HCT116 (cell line): Measurements from ENCODE around the gene ZNF576. TPM values are rescaled to one million over a fixed set of nuclear protein-coding genes. Genes with fewer than 3 reads are reported as not detected.

Experiments
- ATAC-seq: fragments of 200-7000 bp; cut with Tn5 transposase; 2 replicates; pipeline ENCODE4 v1.9.1; 2020; ENCODE audit warnings: mild to moderate bottlenecking, moderate library complexity
- BruUV-seq: library from RNA; stranded (reverse); fragments of 400-500 nt; replicated peaks from 2 replicates; lab custom pipeline; 2021; lab: Mats Ljungman, UMichigan
- CTCF ChIA-PET: fragments of 300-600 bp; sonication (Branson Sonifier 250); formaldehyde crosslinking; loops from one replicate; lab custom pipeline; 2021; ENCODE audit warnings: antibody characterized with exemption; lab: Charles Lee
- POLR2A ChIA-PET: fragments of 300-600, 350-600 bp; sonication (Branson Sonifier 250); formaldehyde crosslinking; loops from one replicate; lab custom pipeline; 2021; ENCODE audit warnings: antibody characterized with exemption; lab: Charles Lee
- RAD21 ChIA-PET, 2 experiments: fragments of 300-600 bp; sonication (Branson Sonifier 250); formaldehyde crosslinking; loops; one replicate each; lab custom pipeline; 2023; ENCODE audit warnings: low total read pairs in 2 of 2; ENCODE audit not compliant: uncharacterized antibody in 2 of 2, unreplicated experiment in 2 of 2, low non-redundant PET in 1 of 2; lab: Charles Lee
- DNase-seq: peaks from one replicate; pipeline ENCODE4 v3.0.0-alpha.2; 2010; ENCODE audit warnings: low read depth, low spot score
- H2AFZ ChIP-seq: fragments of 200-600 bp; shearing (Covaris generic), sonication (generic); 2 replicates; pipeline ENCODE4 v1.6.1; 2017; ENCODE audit warnings: low read depth, mixed run types, mixed read lengths, antibody characterized with exemption, low read length; ENCODE audit not compliant: poor library complexity, severe bottlenecking
- H3K27ac ChIP-seq: 2 replicates; pipeline ENCODE4 v1.5.1; 2012; ENCODE audit warnings: low read depth, low read length
- H3K27me3 ChIP-seq: fragments of 200-600 bp; sonication (generic); 2 replicates; pipeline ENCODE4 v1.6.1; 2016; ENCODE audit warnings: mixed run types, low read length, mixed read lengths; ENCODE audit not compliant: insufficient read depth
- H3K36me3 ChIP-seq, 2 experiments: fragments of 200-500 bp in 1 of 2; fragments of 200-600 bp in 1 of 2; sonication (Bioruptor generic) in 1 of 2; sonication (generic) in 1 of 2; 2 replicates each; pipeline versions ENCODE4 v1.5.1 to v1.6.1; 2014 to 2016; ENCODE audit warnings: low read length in 2 of 2, inconsistent platforms in 1 of 2, mixed read lengths in 1 of 2, mixed run types in 1 of 2; ENCODE audit not compliant: insufficient read depth in 2 of 2, control insufficient read depth in 1 of 2
- H3K4me1 ChIP-seq, 2 experiments: fragments of 200-600 bp in 1 of 2; sonication (generic) in 1 of 2; 2 replicates each; pipeline versions ENCODE4 v1.5.1 to v1.6.1; 2012 to 2017; ENCODE audit warnings: low read length in 2 of 2, inconsistent platforms in 1 of 2, mild to moderate bottlenecking in 1 of 2, mixed read lengths in 1 of 2, mixed run types in 1 of 2, moderate library complexity in 1 of 2; ENCODE audit not compliant: insufficient read depth in 2 of 2, control insufficient read depth in 1 of 2
- H3K4me2 ChIP-seq: fragments of 200-600 bp; sonication (generic); 2 replicates; pipeline ENCODE4 v1.6.1; 2017; ENCODE audit warnings: mixed run types, low read length, mixed read lengths
- H3K4me3 ChIP-seq, 2 experiments: fragments of 200-600 bp in 1 of 2; sonication (generic) in 1 of 2; replicated peaks in 1 of 2; 2 replicates each; pipeline ENCODE4 v1.5.1; 2011 to 2016; ENCODE audit warnings: low read length in 2 of 2, control low read depth in 1 of 2, low read depth in 1 of 2, mild to moderate bottlenecking in 1 of 2, mixed read lengths in 1 of 2, mixed run types in 1 of 2
- H3K79me2 ChIP-seq: fragments of 200-600 bp; sonication (generic); 2 replicates; pipeline ENCODE4 v1.6.1; 2017; ENCODE audit warnings: mild to moderate bottlenecking, mixed run types, low read length, moderate library complexity, mixed read lengths; ENCODE audit not compliant: insufficient read depth
- H3K9ac ChIP-seq: fragments of 200-600 bp; sonication (generic); 2 replicates; pipeline ENCODE4 v1.6.1; 2016; ENCODE audit warnings: low read length, mixed read lengths
- H3K9me2 ChIP-seq: fragments of 200-600 bp; sonication (generic), shearing (Covaris generic); 2 replicates; pipeline ENCODE4 v1.6.1; 2017; ENCODE audit warnings: mixed run types, mild to moderate bottlenecking, moderate library complexity; ENCODE audit not compliant: insufficient read depth
- H3K9me3 ChIP-seq, 2 experiments: fragments of 200-500 bp in 1 of 2; fragments of 200-600 bp in 1 of 2; sonication (Bioruptor generic) in 1 of 2; sonication (generic) in 1 of 2; 2 replicates each; pipeline ENCODE4 v1.6.1; 2014 to 2017; ENCODE audit warnings: low read length in 2 of 2, mixed read lengths in 2 of 2, inconsistent platforms in 1 of 2, low read depth in 1 of 2, mild to moderate bottlenecking in 1 of 2, mixed run types in 1 of 2, moderate library complexity in 1 of 2; ENCODE audit not compliant: control insufficient read depth in 1 of 2, insufficient read depth in 1 of 2
- H4K20me1 ChIP-seq: fragments of 200-600 bp; sonication (generic), shearing (Covaris generic); 2 replicates; pipeline ENCODE4 v1.6.1; 2017; ENCODE audit warnings: mixed run types, mild to moderate bottlenecking, moderate library complexity; ENCODE audit not compliant: insufficient read depth
- CBX3 ChIP-seq: IDR thresholded peaks from 2 replicates; pipeline ENCODE4 v1.6.1; 2012; ENCODE audit warnings: low read depth
- CTCF ChIP-seq, 3 experiments: fragments of 200-600 bp in 1 of 3; sonication (generic) in 1 of 3; IDR thresholded peaks in 2 of 3; conservative IDR thresholded peaks in 1 of 3; 2 replicates each; pipeline ENCODE4 v1.5.1; 2012 to 2017; ENCODE audit warnings: low read depth in 2 of 3, low read length in 2 of 3, antibody characterized with exemption in 1 of 3, borderline replicate concordance in 1 of 3, control low read depth in 1 of 3, mild to moderate bottlenecking in 1 of 3, mixed read lengths in 1 of 3, mixed run types in 1 of 3, moderate library complexity in 1 of 3; ENCODE audit not compliant: insufficient read depth in 1 of 3
- EZH2 ChIP-seq: fragments of 200-600 bp; sonication (generic); IDR thresholded peaks from 2 replicates; pipeline ENCODE4 v1.6.1; 2017; ENCODE audit warnings: antibody characterized with exemption, mixed run types
- JUND ChIP-seq: IDR thresholded peaks from 2 replicates; pipeline ENCODE4 v1.6.1; 2012
- MAX ChIP-seq: IDR thresholded peaks from 2 replicates; pipeline ENCODE4 v1.6.1; 2012
- POLR2AphosphoS5 ChIP-seq: IDR thresholded peaks from 2 replicates; pipeline ENCODE4 v1.6.1; 2011; ENCODE audit warnings: mild to moderate bottlenecking, low read depth, low read length, moderate library complexity
- SIN3A ChIP-seq: IDR thresholded peaks from 2 replicates; pipeline ENCODE4 v1.6.1; 2012; ENCODE audit warnings: low read depth
- TCF7L2 ChIP-seq: IDR thresholded peaks from 2 replicates; pipeline ENCODE4 v1.7.0; 2011; ENCODE audit warnings: borderline replicate concordance, inconsistent platforms; ENCODE audit not compliant: insufficient read depth, insufficient read length; ENCODE audit errors: extremely low read depth
- YY1 ChIP-seq: IDR thresholded peaks from 2 replicates; pipeline ENCODE4 v1.6.1; 2011; ENCODE audit warnings: low read length, low read depth, moderate library complexity, mild to moderate bottlenecking; ENCODE audit not compliant: insufficient replicate concordance; ENCODE audit errors: extremely low read depth
- ZNF274 ChIP-seq: fragments of 200-500 bp; sonication (Bioruptor generic); IDR thresholded peaks from 2 replicates; pipeline ENCODE4 v1.6.1; 2014; ENCODE audit warnings: mild to moderate bottlenecking, low read depth, low read length, inconsistent platforms
- intact Hi-C: fragments of 100-400 bp; cut with micrococcal nuclease; formaldehyde crosslinking; loops from 2 replicates; pipeline ENCODE4 v1.10.0; 2022
- total RNA-seq: library from RNA; stranded (reverse); gene quantifications from one replicate; pipeline ENCODE4 v1.2.1, GENCODE V29; 2021; ENCODE audit not compliant: unreplicated experiment

Gene ZNF576
- total RNA-seq, 1 experiment from 2014 or later, result 11.2 TPM

DNA sequence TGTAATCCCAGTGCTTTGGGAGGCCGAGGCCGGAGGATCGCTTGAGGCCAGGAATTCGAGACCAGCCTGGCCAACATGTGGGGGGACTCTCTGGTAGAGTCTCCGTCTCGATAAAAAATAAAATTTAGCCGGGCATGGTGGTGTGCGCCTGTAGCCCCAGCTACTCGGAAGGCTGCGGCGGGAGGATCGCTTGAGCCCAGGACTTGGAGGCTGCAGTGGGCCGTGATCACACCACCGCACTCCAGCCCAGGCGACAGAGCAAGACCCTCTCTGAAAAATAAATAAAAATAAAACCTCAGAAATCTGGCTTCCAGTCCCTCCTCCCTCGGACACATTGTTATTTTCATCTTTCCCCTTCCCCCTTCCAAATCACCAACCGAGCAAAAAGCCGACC lies 793 bp upstream of the ZNF576 start:
- ChIA-PET CTCF (interaction anchor here (0.7 to 2.8 kb wide), 13 partner anchors 12 to 171 kb away, joined by 3 to 20 read pairs (median 5); partner anchors contain the start of gene ZNF575), POLR2A (interaction anchor here (0.8 to 1.8 kb wide), 7 partner anchors 10 to 214 kb away, joined by 3 to 6 read pairs (median 4); partner anchors contain the start of genes PHLDB3, PINLYP, XRCC1 and ZNF575), RAD21 (interaction anchor here (0.5 to 0.6 kb wide), 2 partner anchors 86 to 126 kb away, joined by 3 to 5 read pairs; no protein-coding TSS in a partner anchor)
- Histone ChIP-seq H3K4me3 (peak overlapping the region; percentile 71 to 92), H3K9ac (peak overlapping the region; percentile 87), H3K27me3 (no peaks in the 10 kb centered on the region), H3K9me2 (no peaks in the 10 kb centered on the region), H3K4me2 (peak overlapping the region; percentile 98), H3K36me3 (peaks cover 11 to 24% of the 10 kb centered on the region in 2 experiments; a peak in 3 of 4 replicates), H3K79me2 (peaks cover 55% of the 10 kb centered on the region), H3K4me1 (peaks cover 9 to 25% of the 10 kb centered on the region in 2 experiments; a peak in 3 of 4 replicates), H3K9me3 (no peaks in the 10 kb centered on the region), H2AFZ (no peak overlapping the region), H3K27ac (peak overlapping the region; percentile 52), H4K20me1 (no peaks in the 10 kb centered on the region)
- TF ChIP-seq SIN3A, result 0 out of 2 replicates have a peak, but pooled peaks have one; percentile 57
- TF ChIP-seq EZH2, result no peak
- TSS peak; percentile 87 for BruUV-seq
- DNase-seq (no peak), ATAC-seq (peak; percentile 12)
- intact Hi-C loops, result no loop called here

DNA sequence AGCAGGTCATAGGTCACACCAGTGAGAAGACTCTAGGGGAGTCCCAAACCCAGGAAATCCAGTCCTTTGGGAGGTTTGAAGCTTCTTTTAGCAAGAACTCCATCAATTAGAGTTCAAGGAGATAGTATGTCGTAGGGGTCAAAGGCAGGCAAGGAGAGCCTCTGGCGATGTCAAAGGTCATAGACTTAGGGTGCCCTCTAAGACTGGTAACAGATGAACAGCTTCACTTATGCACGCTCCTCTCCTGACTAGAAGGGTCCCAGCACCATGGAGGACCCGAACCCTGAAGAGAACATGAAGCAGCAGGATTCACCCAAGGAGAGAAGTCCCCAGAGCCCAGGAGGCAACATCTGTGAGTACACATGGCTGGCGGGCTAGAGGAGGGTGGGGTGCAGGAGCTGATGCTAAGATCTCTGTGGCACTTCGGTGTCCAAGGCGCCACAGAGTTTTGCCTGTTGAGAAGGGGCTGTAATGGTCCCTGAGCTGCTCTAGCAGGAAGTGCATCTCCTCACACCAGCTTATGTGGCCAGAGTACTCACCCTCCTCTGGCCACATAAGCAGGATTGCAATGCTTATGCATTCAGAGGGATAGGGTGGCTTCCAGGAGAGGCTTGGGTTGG lies 557 bp downstream of the ZNF576 start:
- Histone ChIP-seq H3K4me3 (peak overlapping the region; percentile 71 to 92), H3K4me2 (peak overlapping the region; percentile 95), H3K9me3 (no peaks in the 10 kb centered on the region), H3K36me3 (peaks cover 11 to 28% of the 10 kb centered on the region in 2 experiments; a peak in 2 of 4 replicates), H3K27ac (peak overlapping the region; percentile 66), H3K27me3 (no peaks in the 10 kb centered on the region), H3K9ac (peak overlapping the region; percentile 87), H2AFZ (no peak overlapping the region), H3K4me1 (peaks cover 9 to 25% of the 10 kb centered on the region in 2 experiments; a peak in 3 of 4 replicates), H3K79me2 (peaks cover 55% of the 10 kb centered on the region), H3K9me2 (no peaks in the 10 kb centered on the region), H4K20me1 (no peaks in the 10 kb centered on the region)
- intact Hi-C loops, result loop anchor here (1.0 to 2.0 kb wide), 3 partner anchors 22 to 70 kb away; partner anchors contain the start of genes ETHE1, PINLYP, XRCC1 and ZNF428
- CTCF ChIA-PET, result interaction anchor here (0.9 to 1.5 kb wide), 2 partner anchors 150 to 212 kb away, joined by 3 to 12 read pairs; no protein-coding TSS in a partner anchor
- DNase-seq, result no peak
- BruUV-seq, result no TSS peak
- POLR2A ChIA-PET, result interaction anchor here (1.3 to 1.8 kb wide), 3 partner anchors 8 to 93 kb away, joined by 3 to 6 read pairs (median 5); partner anchors contain the start of genes PHLDB3, PINLYP and XRCC1
- no peak for TF ChIP-seq MAX
- no peak for TF ChIP-seq YY1
- no peak for TF ChIP-seq EZH2
- TF ChIP-seq JUND, result no peak
- no peak for TF ChIP-seq ZNF274
- no peak for TF ChIP-seq POLR2AphosphoS5
- TF ChIP-seq CTCF (IDR thresholded peaks at IDR 0.05 in 2 of 3, conservative IDR thresholded peaks at IDR 0.05 in 1 of 3; ENCODE audit: borderline replicate concordance in 1 of 3, insufficient read depth in 1 of 3, low read depth in 2 of 3, low read length in 2 of 3), result no peak
- TF ChIP-seq TCF7L2, result no peak
- no peak for TF ChIP-seq CBX3
- no peak; the same call in 1 of the 2 replicates for ATAC-seq
- RAD21 ChIA-PET, result interaction anchor here in 1 of 2 experiments (1.0 kb wide), 1 partner anchor 72 kb away, joined by 3 read pairs; no protein-coding TSS in a partner anchor
